HCT116 (cell line): ENCODE measurements around the gene RYR3.

ENCODE experiments used
- CTCF ChIP-seq, 3 experiments: fragments of 200-600 bp in 1 of 3; sonication (generic) in 1 of 3; IDR thresholded peaks in 2 of 3; conservative IDR thresholded peaks in 1 of 3; 2 replicates each; pipeline ENCODE4 v1.5.1; 2012 to 2017; ENCODE audit warnings: low read depth in 2 of 3, low read length in 2 of 3, antibody characterized with exemption in 1 of 3, borderline replicate concordance in 1 of 3, control low read depth in 1 of 3, mild to moderate bottlenecking in 1 of 3, mixed read lengths in 1 of 3, mixed run types in 1 of 3, moderate library complexity in 1 of 3; ENCODE audit not compliant: insufficient read depth in 1 of 3
- EGR1 ChIP-seq: IDR thresholded peaks from 2 replicates; pipeline ENCODE4 v1.6.1; 2012; ENCODE audit warnings: low read depth
- ELF1 ChIP-seq: IDR thresholded peaks from 2 replicates; pipeline ENCODE4 v1.6.1; 2012; ENCODE audit warnings: low read depth, borderline replicate concordance
- EZH2 ChIP-seq: fragments of 200-600 bp; sonication (generic); IDR thresholded peaks from 2 replicates; pipeline ENCODE4 v1.6.1; 2017; ENCODE audit warnings: antibody characterized with exemption, mixed run types
- JUND ChIP-seq: IDR thresholded peaks from 2 replicates; pipeline ENCODE4 v1.6.1; 2012
- MAX ChIP-seq: IDR thresholded peaks from 2 replicates; pipeline ENCODE4 v1.6.1; 2012
- POLR2A ChIP-seq: IDR thresholded peaks from 2 replicates; pipeline ENCODE4 v1.7.0; 2011; ENCODE audit warnings: borderline replicate concordance; ENCODE audit not compliant: insufficient read depth, insufficient read length; ENCODE audit errors: extremely low read depth
- POLR2AphosphoS5 ChIP-seq: IDR thresholded peaks from 2 replicates; pipeline ENCODE4 v1.6.1; 2011; ENCODE audit warnings: mild to moderate bottlenecking, low read depth, low read length, moderate library complexity
- REST ChIP-seq: IDR thresholded peaks from 2 replicates; pipeline ENCODE4 v1.6.1; 2012; ENCODE audit warnings: low read depth
- YY1 ChIP-seq: IDR thresholded peaks from 2 replicates; pipeline ENCODE4 v1.6.1; 2011; ENCODE audit warnings: low read length, low read depth, moderate library complexity, mild to moderate bottlenecking; ENCODE audit not compliant: insufficient replicate concordance; ENCODE audit errors: extremely low read depth
- ZBTB33 ChIP-seq: IDR thresholded peaks from 2 replicates; pipeline ENCODE4 v1.6.1; 2011; ENCODE audit warnings: mild to moderate bottlenecking, low read length, moderate library complexity; ENCODE audit not compliant: insufficient replicate concordance; ENCODE audit errors: extremely low read depth
- ZNF274 ChIP-seq: fragments of 200-500 bp; sonication (Bioruptor generic); IDR thresholded peaks from 2 replicates; pipeline ENCODE4 v1.6.1; 2014; ENCODE audit warnings: mild to moderate bottlenecking, low read depth, low read length, inconsistent platforms

GRCh38 chr15:33320017-33320416 is 9.2 kb downstream of the RYR3 start:
- TF ChIP-seq POLR2A (no peak), CTCF (IDR thresholded peaks at IDR 0.05 in 2 of 3, conservative IDR thresholded peaks at IDR 0.05 in 1 of 3; ENCODE audit: borderline replicate concordance in 1 of 3, insufficient read depth in 1 of 3, low read depth in 2 of 3, low read length in 2 of 3) (no peak), POLR2AphosphoS5 (no peak), ZBTB33 (no peak), REST (no peak), YY1 (no peak), MAX (no peak), EGR1 (no peak), ELF1 (no peak), JUND (no peak), ZNF274 (no peak), EZH2 (no peak)
